WTC11 (cell line): ENCODE results near the gene WDR75. TPM values are rescaled to one million over a fixed set of nuclear protein-coding genes. Genes with fewer than 3 reads are reported as not detected.

ENCODE experiments used
- ATAC-seq: fragments of 200-7000 bp; cut with Tn5 transposase; 2 replicates; pipeline ENCODE4 v1.10.0; 2021; ENCODE audit warnings: mild to moderate bottlenecking, moderate library complexity
- CTCF ChIA-PET: fragments of 300-600 bp; sonication (Branson Sonifier 250); formaldehyde crosslinking; loops from one replicate; lab custom pipeline; 2021; ENCODE audit warnings: antibody characterized with exemption; lab: Charles Lee
- POLR2A ChIA-PET: fragments of 350-600 bp; sonication (Branson Sonifier 250); formaldehyde crosslinking; loops from one replicate; lab custom pipeline; 2021; ENCODE audit warnings: antibody characterized with exemption; lab: Charles Lee
- DNase-seq: peaks from one replicate; pipeline ENCODE4 v3.0.0; 2021; ENCODE audit warnings: low spot score
- H3K27ac Mint-ChIP-seq: 2 replicates; pipeline ENCODE4 v1.8.0; 2021; ENCODE audit warnings: mixed read lengths
- H3K27me3 Mint-ChIP-seq: 2 replicates; pipeline ENCODE4 v1.8.0; 2021; ENCODE audit warnings: low read depth, mild to moderate bottlenecking, moderate library complexity, mixed read lengths
- H3K36me3 Mint-ChIP-seq: 2 replicates; pipeline ENCODE4 v1.8.0; 2021; ENCODE audit warnings: mixed read lengths
- H3K4me1 Mint-ChIP-seq: 2 replicates; pipeline ENCODE4 v1.8.0; 2022; ENCODE audit warnings: mixed read lengths
- H3K4me3 Mint-ChIP-seq: 2 replicates; pipeline ENCODE4 v1.8.0; 2021; ENCODE audit warnings: mild to moderate bottlenecking, moderate library complexity, mixed read lengths
- H3K9me3 Mint-ChIP-seq: 2 replicates; pipeline ENCODE4 v1.8.0; 2021; ENCODE audit warnings: mixed read lengths
- AFF4 ChIP-seq: sonication (generic); formaldehyde crosslinking; IDR thresholded peaks from 2 replicates; pipeline ENCODE4 v1.8.1; 2023; ENCODE audit warnings: mild to moderate bottlenecking, missing genetic modification reagents, borderline replicate concordance
- ATF3 ChIP-seq: sonication (generic); formaldehyde crosslinking; conservative IDR thresholded peaks from 2 replicates; pipeline ENCODE4 v1.8.1; 2022; ENCODE audit warnings: mild to moderate bottlenecking, missing genetic modification reagents
- CREM ChIP-seq: sonication (generic); formaldehyde crosslinking; IDR thresholded peaks from 2 replicates; pipeline ENCODE4 v1.8.1; 2022; ENCODE audit warnings: mild to moderate bottlenecking, missing genetic modification reagents, moderate library complexity
- CTCF ChIP-seq: fragments of 200-600 bp; IDR thresholded peaks from 2 replicates; pipeline ENCODE4 v1.8.0; 2022; ENCODE audit warnings: antibody characterized with exemption
- E2F1 ChIP-seq: sonication (generic); formaldehyde crosslinking; IDR thresholded peaks from 2 replicates; pipeline ENCODE4 v1.8.0; 2022; ENCODE audit warnings: mild to moderate bottlenecking, missing genetic modification reagents
- E2F5 ChIP-seq: sonication (generic); formaldehyde crosslinking; IDR thresholded peaks from 2 replicates; pipeline ENCODE4 v1.8.1; 2022; ENCODE audit warnings: mild to moderate bottlenecking, moderate library complexity, missing genetic modification reagents
- GABPB1 ChIP-seq: sonication (generic); formaldehyde crosslinking; IDR thresholded peaks from 2 replicates; pipeline ENCODE4 v1.8.1; 2023; ENCODE audit warnings: mild to moderate bottlenecking, missing genetic modification reagents
- NFE2L1 ChIP-seq: sonication (generic); formaldehyde crosslinking; IDR thresholded peaks from 2 replicates; pipeline ENCODE4 v1.8.1; 2023; ENCODE audit warnings: missing genetic modification reagents
- NR2C2 ChIP-seq: sonication (generic); formaldehyde crosslinking; IDR thresholded peaks from 2 replicates; pipeline ENCODE4 v1.8.0; 2022; ENCODE audit warnings: mild to moderate bottlenecking, missing genetic modification reagents
- NR3C1 ChIP-seq: sonication (generic); formaldehyde crosslinking; conservative IDR thresholded peaks from 2 replicates; pipeline ENCODE4 v1.8.1; 2023; ENCODE audit warnings: low read depth, mild to moderate bottlenecking, missing genetic modification reagents
- RELA ChIP-seq: sonication (generic); formaldehyde crosslinking; IDR thresholded peaks from 2 replicates; pipeline ENCODE4 v1.8.1; 2022; ENCODE audit warnings: missing genetic modification reagents, mild to moderate bottlenecking, borderline replicate concordance
- SMAD4 ChIP-seq: sonication (generic); formaldehyde crosslinking; IDR thresholded peaks from 2 replicates; pipeline ENCODE4 v1.8.0; 2022; ENCODE audit warnings: mild to moderate bottlenecking, missing genetic modification reagents
- STAT6 ChIP-seq: sonication (generic); formaldehyde crosslinking; conservative IDR thresholded peaks from 2 replicates; pipeline ENCODE4 v1.8.1; 2023; ENCODE audit warnings: mild to moderate bottlenecking, low read depth, missing genetic modification reagents, moderate library complexity
- TEAD4 ChIP-seq: sonication (generic); formaldehyde crosslinking; IDR thresholded peaks from 2 replicates; pipeline ENCODE4 v1.8.0; 2022; ENCODE audit warnings: mild to moderate bottlenecking, missing genetic modification reagents
- USF2 ChIP-seq: sonication (generic); formaldehyde crosslinking; IDR thresholded peaks from 2 replicates; pipeline ENCODE4 v1.8.1; 2023; ENCODE audit warnings: mild to moderate bottlenecking, missing genetic modification reagents, moderate library complexity
- ZMAT4 ChIP-seq: fragments of 250-450 bp; sonication (Bioruptor Pico); IDR thresholded peaks from 2 replicates; pipeline ENCODE4 v1.9.0; 2021; ENCODE audit warnings: mild to moderate bottlenecking
- ZNF532 ChIP-seq: fragments of 250-450 bp; sonication (Bioruptor Pico); IDR thresholded peaks from 2 replicates; pipeline ENCODE4 v1.9.0; 2021; ENCODE audit warnings: mild to moderate bottlenecking, borderline replicate concordance
- total RNA-seq: library from RNA; stranded (reverse); gene quantifications from 3 replicates; pipeline ENCODE4 v1.2.3, GENCODE V29; 2021

WDR75 gene
- total RNA-seq, 1 experiment from 2014 or later: 68.3 TPM

GRCh38 chr2:189467593-189467992, 26.3 kb downstream of the WDR75 start (continued):
- TF ChIP-seq AFF4 (CRISPR knock-in tag) (no peak), E2F1 (CRISPR knock-in tag) (no peak), GABPB1 (CRISPR knock-in tag) (no peak), NFE2L1 (CRISPR knock-in tag) (no peak), CREM (CRISPR knock-in tag) (no peak), USF2 (CRISPR knock-in tag) (no peak), TEAD4 (CRISPR knock-in tag) (no peak)

- POLR2A ChIA-PET: no interaction called here
- TF ChIP-seq NR3C1 (no peak), ATF3 (CRISPR knock-in tag) (no peak), RELA (CRISPR knock-in tag) (no peak), E2F5 (CRISPR knock-in tag) (no peak), SMAD4 (CRISPR knock-in tag) (no peak), CTCF (no peak), NR2C2 (no peak), ZMAT4 (CRISPR knock-in tag) (no peak), STAT6 (CRISPR knock-in tag) (no peak), ZNF532 (CRISPR knock-in tag) (no peak)
Measured at GRCh38 chr2:189474526-189474925, 33.3 kb downstream of the WDR75 start.

More at GRCh38 chr2:189474526-189474925, 33.3 kb downstream of the WDR75 start:
- Mint-ChIP-seq H3K4me3 (no peak overlapping the region), H3K4me1 (no peaks in the 10 kb centered on the region), H3K9me3 (no peaks in the 10 kb centered on the region), H3K36me3 (peaks cover 51% of the 10 kb centered on the region), H3K27ac (no peak overlapping the region), H3K27me3 (no peaks in the 10 kb centered on the region)
- ATAC-seq: no peak
- CTCF ChIA-PET: no interaction called here
- no peak for DNase-seq
